GM12875 (cell line): Measurements from ENCODE around the gene KRT85.

ENCODE experiments used
- H3K4me3 ChIP-seq: one replicate; pipeline ENCODE4 v1.5.1; 2011; ENCODE audit warnings: low read depth, low read length, control low read depth
- CTCF ChIP-seq: IDR thresholded peaks from 2 replicates; pipeline ENCODE4 v1.5.1; 2011; ENCODE audit warnings: low read depth, mild to moderate bottlenecking, control low read depth, inconsistent platforms, low read length, moderate library complexity, borderline replicate concordance; ENCODE audit not compliant: insufficient read depth

KRT85 gene

GRCh38 chr12:52324153-52324444 lies 43.2 kb downstream of the KRT85 start:
- TF ChIP-seq CTCF: no peak
- H3K4me3 ChIP-seq: no peak overlapping the region

- TF ChIP-seq CTCF: no peak
Measured at GRCh38 chr12:52323416-52324152, 43.7 kb downstream of the KRT85 start.

GRCh38 chr12:52323001-52323400 lies 44.3 kb downstream of the KRT85 start:
- H3K4me3 ChIP-seq: no peak overlapping the region
- TF ChIP-seq CTCF: no peak

More at GRCh38 chr12:52323416-52324152, 43.7 kb downstream of the KRT85 start:
- H3K4me3 ChIP-seq: no peak overlapping the region

- no peak overlapping the region for H3K4me3 ChIP-seq
- no peak for TF ChIP-seq CTCF
Measured at GRCh38 chr12:52322069-52322468, 45.2 kb downstream of the KRT85 start.

- TF ChIP-seq CTCF: no peak
Measured at GRCh38 chr12:52321418-52321817, 45.9 kb downstream of the KRT85 start.

GRCh38 chr12:52320784-52321400 lies 46.4 kb downstream of the KRT85 start, which contains the start of gene KRT83:
Gene KRT83, minus strand, starts transcription at chr12:52321398. Its CDS starts 63 bp downstream, at chr12:52321335.
- H3K4me3 ChIP-seq: no peak within 1 kb of the TSS
- TF ChIP-seq CTCF: no peak

More at GRCh38 chr12:52321418-52321817, 45.9 kb downstream of the KRT85 start:
- H3K4me3 ChIP-seq: no peak overlapping the region

GRCh38 chr12:52319097-52319496 lies 48.2 kb downstream of the KRT85 start:
- no peak for TF ChIP-seq CTCF
- H3K4me3 ChIP-seq: no peak overlapping the region
